Right lobe of liver (tissue), 4 donors: Measurements from ENCODE around the gene SYPL2.

Experiments used
- CTCF ChIP-seq, 4 donors: fragments of 200-600 bp in 3 of 4; fragments of 450-650 bp in 1 of 4; IDR thresholded peaks; one replicate each; pipeline versions ENCODE4 v1.5.1 to v1.8.0; 2016 to 2022; ENCODE audit warnings: antibody characterized with exemption in 4 of 4, mild to moderate bottlenecking in 2 of 4
- POLR2A ChIP-seq: fragments of 450-650 bp; IDR thresholded peaks from one replicate; pipeline ENCODE4 v1.6.1; 2017; ENCODE audit warnings: antibody characterized with exemption, mild to moderate bottlenecking
- donor health status: DM: no; HTN: no; CAD: no.
- donor health status: DM: no; HTN: no; CAD: no.
- donor health status: DM: no; HTN: yes; CAD: no.

GRCh38 chr1:109503935-109504334 lies 37.6 kb downstream of the SYPL2 start:
- TF ChIP-seq CTCF (IDR thresholded peaks at IDR 0.05) (no peak), POLR2A (no peak)
